ENCODE results near the gene OVCA2. TPM values are rescaled to one million over a fixed set of nuclear protein-coding genes. Genes with fewer than 3 reads are reported as not detected.

The OVCA2 gene
- polyA plus RNA-seq, 1 donor (not counting 4 experiments of a cell fraction or from before 2014, with no cell fraction given) = 41.2 TPM

- H2AFZ ChIP-seq (ENCODE audit: control insufficient read depth, low read length) = no peak overlapping the region
- TF ChIP-seq CTCF (optimal IDR thresholded peaks at IDR 0.05 in 1 of 3, IDR thresholded peaks at IDR 0.05 in 1 of 3, conservative IDR thresholded peaks at IDR 0.05 in 1 of 3; ENCODE audit: extremely low read depth in 1 of 3, insufficient read depth in 2 of 3, low read length in 3 of 3) (no peak), EZH2 (IDR thresholded peaks at IDR 0.05; ENCODE audit: low read length) (no peak)
- no peak overlapping the region for H3K27ac ChIP-seq (ENCODE audit: control insufficient read depth, insufficient read depth, low read length)
- FAIRE-seq (no peak), DNase-seq (ENCODE audit: low read depth, low spot score) (no peak)
- peaks cover 7 to 10% of the 10 kb centered on the region in 2 experiments for H3K36me3 ChIP-seq (ENCODE audit: control insufficient read depth in 2 of 2, extremely low read depth in 1 of 2, insufficient read depth in 2 of 2, low read length in 2 of 2)
- no peaks in the 10 kb centered on the region for H3K9me1 ChIP-seq (ENCODE audit: control insufficient read depth, extremely low read depth, insufficient read depth, low read length)
- H3K4me3 ChIP-seq (ENCODE audit: control insufficient read depth in 2 of 3, extremely low read depth in 1 of 3, insufficient read depth in 2 of 3, low read depth in 1 of 3, low read length in 3 of 3) = no peak overlapping the region
- no peaks in the 10 kb centered on the region for H3K9me3 ChIP-seq (ENCODE audit: control insufficient read depth, low read depth, low read length)
- H3K9ac ChIP-seq (ENCODE audit: control insufficient read depth, extremely low read depth, insufficient read depth, low read length) = no peak overlapping the region
- H3K27me3 ChIP-seq (ENCODE audit: control insufficient read depth, extremely low read depth, insufficient read depth, low read length) = no peaks in the 10 kb centered on the region
- H3K4me1 ChIP-seq (ENCODE audit: control insufficient read depth, extremely low read depth, insufficient read depth, low read length) = peaks cover 42% of the 10 kb centered on the region
- dilution Hi-C loops (cut with MboI; ENCODE audit: extremely low pct_ligation_motif_present, low sequenced_read_pairs) = no loop called here
- no peak overlapping the region for H3K4me2 ChIP-seq (ENCODE audit: control insufficient read depth, extremely low read depth, insufficient read depth, low read depth, low read length)
- no peaks in the 10 kb centered on the region for H4K20me1 ChIP-seq (ENCODE audit: control insufficient read depth, extremely low read depth, insufficient read depth, low read length)
- no peaks in the 10 kb centered on the region for H3K79me2 ChIP-seq (ENCODE audit: control insufficient read depth, insufficient read depth, low read length)
Measured at GRCh38 chr17:2087597-2088211, 45.9 kb downstream of the OVCA2 start.

DNA sequence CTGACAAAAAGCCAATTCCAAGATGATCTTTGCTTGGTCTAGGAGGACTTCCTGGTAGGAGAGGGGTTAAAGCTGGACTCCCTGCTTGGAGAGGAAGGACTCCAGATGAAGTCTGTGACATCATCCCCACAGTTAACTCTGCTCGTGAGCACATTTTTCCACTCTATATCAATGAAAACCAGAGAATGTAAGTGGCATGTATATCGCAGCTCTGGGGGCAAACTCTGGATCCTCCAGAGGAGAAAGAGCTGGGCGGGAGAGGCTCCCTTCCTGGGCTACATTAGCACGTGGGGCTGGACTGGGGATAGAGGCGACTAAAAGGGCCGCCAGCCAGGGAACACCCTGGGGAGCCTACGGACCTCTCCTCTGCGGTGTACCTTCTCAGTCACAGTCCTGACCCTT lies 47.2 kb downstream of the OVCA2 start:
- Histone ChIP-seq H3K9me3 (ENCODE audit: control insufficient read depth, low read depth, low read length) (no peaks in the 10 kb centered on the region), H3K4me3 (ENCODE audit: control insufficient read depth in 2 of 3, extremely low read depth in 1 of 3, insufficient read depth in 2 of 3, low read depth in 1 of 3, low read length in 3 of 3) (no peak overlapping the region), H3K9ac (ENCODE audit: control insufficient read depth, extremely low read depth, insufficient read depth, low read length) (no peak overlapping the region), H3K36me3 (ENCODE audit: control insufficient read depth in 2 of 2, extremely low read depth in 1 of 2, insufficient read depth in 2 of 2, low read length in 2 of 2) (peaks cover 6 to 7% of the 10 kb centered on the region in 2 experiments), H3K4me1 (ENCODE audit: control insufficient read depth, extremely low read depth, insufficient read depth, low read length) (peaks cover 51% of the 10 kb centered on the region), H4K20me1 (ENCODE audit: control insufficient read depth, extremely low read depth, insufficient read depth, low read length) (no peaks in the 10 kb centered on the region), H3K27ac (ENCODE audit: control insufficient read depth, insufficient read depth, low read length) (no peak overlapping the region), H3K27me3 (ENCODE audit: control insufficient read depth, extremely low read depth, insufficient read depth, low read length) (no peaks in the 10 kb centered on the region), H3K4me2 (ENCODE audit: control insufficient read depth, extremely low read depth, insufficient read depth, low read depth, low read length) (peak overlapping the region; percentile 53), H2AFZ (ENCODE audit: control insufficient read depth, low read length) (peak overlapping the region; percentile 5), H3K79me2 (ENCODE audit: control insufficient read depth, insufficient read depth, low read length) (no peaks in the 10 kb centered on the region), H3K9me1 (ENCODE audit: control insufficient read depth, extremely low read depth, insufficient read depth, low read length) (no peaks in the 10 kb centered on the region)
- FAIRE-seq (no peak), DNase-seq (ENCODE audit: low read depth, low spot score) (no peak)
- TF ChIP-seq EZH2 (IDR thresholded peaks at IDR 0.05; ENCODE audit: low read length) = no peak
- no peak for TF ChIP-seq CTCF (optimal IDR thresholded peaks at IDR 0.05 in 1 of 3, IDR thresholded peaks at IDR 0.05 in 1 of 3, conservative IDR thresholded peaks at IDR 0.05 in 1 of 3; ENCODE audit: extremely low read depth in 1 of 3, insufficient read depth in 2 of 3, low read length in 3 of 3)
- dilution Hi-C loops (cut with MboI; ENCODE audit: extremely low pct_ligation_motif_present, low sequenced_read_pairs) = no loop called here

All from keratinocyte (primary cell).